Fibroblast of villous mesenchyme (primary cell): Measurements from ENCODE around the gene PLK4. TPM values are rescaled to one million over a fixed set of nuclear protein-coding genes. Genes with fewer than 3 reads are reported as not detected.

Experiments used
- DNase-seq: peaks from one replicate; pipeline ENCODE4 v3.0.0-alpha.2; 2010; ENCODE audit warnings: low read depth
- H3K4me3 ChIP-seq: 2 replicates; pipeline ENCODE4 v1.5.1; 2011; ENCODE audit warnings: low read depth, mild to moderate bottlenecking, low read length
- CTCF ChIP-seq: IDR thresholded peaks from 2 replicates; pipeline ENCODE4 v1.5.1; 2012; ENCODE audit warnings: low read depth, mild to moderate bottlenecking, low read length; ENCODE audit not compliant: insufficient read depth
- total RNA-seq: library from RNA; depleted of rRNA; stranded (reverse); fragments of >200 nt; gene quantifications from 2 replicates; pipeline ENCODE4 v1.2.3, GENCODE V29; 2012

The PLK4 gene
- total RNA-seq, 1 donor = 11.7 TPM

GRCh38 chr4:127870281-127870680, 10.4 kb upstream of the PLK4 start:
- TF ChIP-seq CTCF = no peak
- DNase-seq = no peak
- H3K4me3 ChIP-seq = no peak overlapping the region

- TF ChIP-seq CTCF = no peak
- peak; percentile 81 for DNase-seq
- H3K4me3 ChIP-seq = no peak overlapping the region
Measured at GRCh38 chr4:127870688-127871087, 10.0 kb upstream of the PLK4 start.

- no peak overlapping the region for H3K4me3 ChIP-seq
- no peak for TF ChIP-seq CTCF
- DNase-seq = peak; percentile 85
Measured at GRCh38 chr4:127875791-127876190, 4.9 kb upstream of the PLK4 start.

GRCh38 chr4:127881563-127881864, 821 bp downstream of the PLK4 start:
- no peak for TF ChIP-seq CTCF
- peak overlapping the region; percentile 88 for H3K4me3 ChIP-seq
- no peak for DNase-seq

- no peak overlapping the region for H3K4me3 ChIP-seq
- DNase-seq = peak; percentile 24
- TF ChIP-seq CTCF = no peak
Measured at GRCh38 chr4:127888559-127888958, 7.9 kb downstream of the PLK4 start.

- TF ChIP-seq CTCF = no peak
- H3K4me3 ChIP-seq = no peak overlapping the region
- no peak for DNase-seq
Measured at GRCh38 chr4:127889903-127890302, 9.2 kb downstream of the PLK4 start.

GRCh38 chr4:127896069-127896468, 15.4 kb downstream of the PLK4 start:
- no peak for DNase-seq
- TF ChIP-seq CTCF = no peak
- no peak overlapping the region for H3K4me3 ChIP-seq
